22Rv1 (cell line): ENCODE measurements around the gene GNG7.
"Not testable (repeated sequence)": the region's sequence is repeated elsewhere in the genome, so short reads cannot be mapped to it uniquely, and the experiment has no call there.

Source experiments
- H3K27ac ChIP-seq: fragments of 450-650 bp; 2 replicates; pipeline ENCODE4 v1.5.1; 2017
- CTCF ChIP-seq: fragments of 450-650 bp; IDR thresholded peaks from 2 replicates; pipeline ENCODE4 v1.5.1; 2017; ENCODE audit warnings: mild to moderate bottlenecking
- ZFX ChIP-seq: fragments of 450-650 bp; IDR thresholded peaks from 2 replicates; pipeline ENCODE4 v1.6.1; 2017; ENCODE audit warnings: antibody characterized with exemption, borderline replicate concordance

Gene GNG7

DNA sequence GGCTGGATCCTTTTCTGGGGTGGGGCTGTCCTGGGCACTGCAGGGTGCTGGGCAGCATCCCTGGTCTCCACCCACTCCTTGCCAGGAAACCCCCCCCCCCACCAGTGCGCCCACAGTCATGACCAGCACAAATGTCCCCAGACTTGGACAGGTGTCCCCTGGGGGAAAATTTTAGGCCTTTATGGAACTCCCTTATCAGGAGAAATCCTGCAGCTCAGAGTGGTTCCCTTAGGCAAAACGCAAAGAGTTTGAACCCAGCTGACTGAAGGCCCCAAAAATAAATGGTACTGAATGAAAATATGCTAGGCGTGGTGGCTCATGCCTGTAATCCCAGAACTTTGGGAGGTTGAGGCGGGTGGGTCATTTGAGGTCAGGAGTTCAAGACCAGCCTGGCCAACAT is 174.8 kb downstream of the GNG7 start:
- no peak overlapping the region for H3K27ac ChIP-seq
- TF ChIP-seq ZFX (no peak), CTCF (no peak)

DNA sequence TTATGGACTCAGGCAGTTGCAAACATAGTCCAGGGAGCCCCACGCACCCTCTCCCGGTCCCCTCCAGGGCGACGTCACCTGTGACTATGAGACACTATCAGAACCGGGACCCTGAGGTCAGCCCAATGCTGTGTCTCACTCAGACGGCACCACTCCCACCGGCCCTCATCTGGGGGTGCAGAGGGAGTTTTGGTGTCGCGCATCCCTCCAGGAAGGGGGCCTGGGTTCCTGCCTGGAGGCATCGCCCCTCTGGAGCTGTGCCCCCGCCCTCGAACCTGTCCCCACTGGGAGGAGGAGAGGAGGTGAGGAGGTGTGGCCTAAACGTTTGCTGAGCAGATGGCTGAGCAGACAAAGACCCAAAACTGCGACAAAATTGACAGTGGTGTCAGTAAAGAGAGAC is 175.3 kb downstream of the GNG7 start:
- no peak overlapping the region for H3K27ac ChIP-seq
- no peak for TF ChIP-seq CTCF
- TF ChIP-seq ZFX: no peak

DNA sequence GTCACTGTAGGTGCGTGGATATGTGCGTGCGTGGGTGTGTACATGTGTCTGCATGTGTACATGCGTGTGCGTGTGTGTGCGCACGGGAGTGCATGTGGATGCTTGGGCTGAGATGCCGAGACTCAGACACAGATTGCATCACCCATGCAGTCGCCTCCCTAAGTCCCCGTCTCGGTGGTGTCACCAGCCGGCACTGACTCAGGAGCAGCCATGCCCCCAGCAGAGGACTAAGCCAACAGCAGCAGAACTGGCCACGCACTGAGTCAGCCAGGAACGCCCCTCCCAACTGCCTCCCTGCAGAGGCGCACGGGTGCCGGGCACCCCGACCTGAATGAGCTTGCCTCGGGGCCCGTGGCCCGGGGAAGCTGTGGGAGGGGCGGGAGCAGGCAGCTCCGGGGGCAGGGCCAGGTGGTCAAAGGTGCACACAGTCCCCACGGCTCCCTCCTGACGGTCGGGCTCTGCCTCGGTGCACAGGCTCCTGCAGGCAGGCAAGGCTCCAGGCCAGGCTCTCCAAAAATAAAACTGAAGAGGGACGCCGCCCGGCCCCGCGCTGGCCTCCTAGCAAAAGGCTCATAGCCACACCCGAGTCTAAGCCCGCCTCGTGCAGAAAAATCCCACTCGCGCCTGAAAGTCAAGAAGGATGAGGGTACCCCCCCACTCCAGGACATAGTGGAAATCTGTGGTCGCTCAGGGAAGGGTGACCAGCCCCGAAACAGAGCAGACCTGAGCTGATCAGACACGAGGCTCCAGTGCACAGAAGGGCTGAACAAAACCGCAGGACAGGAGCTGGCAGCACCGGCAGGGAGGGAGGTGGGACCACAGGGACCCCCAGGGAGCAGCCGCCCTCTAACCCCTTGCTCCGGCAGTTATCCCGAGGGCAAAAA is 177.4 kb downstream of the GNG7 start:
- no peak overlapping the region for H3K27ac ChIP-seq
- TF ChIP-seq ZFX (no peak), CTCF (no peak)

DNA sequence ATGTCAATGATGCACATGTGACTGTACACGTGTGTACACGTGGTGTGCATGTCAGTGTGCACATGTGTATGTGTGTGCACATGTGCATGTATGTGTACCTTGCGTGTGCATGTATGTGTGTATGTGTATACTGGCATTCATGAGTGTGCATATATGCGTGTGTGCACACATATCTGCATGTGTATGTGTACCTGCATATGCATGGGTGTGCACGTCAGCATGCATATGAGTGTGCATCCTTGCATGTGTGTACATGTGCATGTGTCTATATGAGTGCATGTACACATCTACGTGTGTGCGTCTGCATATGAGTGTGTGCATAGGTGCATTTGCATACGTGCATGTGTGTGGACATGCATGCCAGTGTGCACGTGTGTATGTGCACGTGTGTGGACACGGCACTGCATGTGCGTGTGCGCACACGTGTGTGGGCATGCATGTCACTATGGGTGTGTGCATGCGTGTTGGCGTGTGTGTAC is 178.1 kb downstream of the GNG7 start:
- no peak overlapping the region for H3K27ac ChIP-seq
- no peak for TF ChIP-seq ZFX
- no peak for TF ChIP-seq CTCF

DNA sequence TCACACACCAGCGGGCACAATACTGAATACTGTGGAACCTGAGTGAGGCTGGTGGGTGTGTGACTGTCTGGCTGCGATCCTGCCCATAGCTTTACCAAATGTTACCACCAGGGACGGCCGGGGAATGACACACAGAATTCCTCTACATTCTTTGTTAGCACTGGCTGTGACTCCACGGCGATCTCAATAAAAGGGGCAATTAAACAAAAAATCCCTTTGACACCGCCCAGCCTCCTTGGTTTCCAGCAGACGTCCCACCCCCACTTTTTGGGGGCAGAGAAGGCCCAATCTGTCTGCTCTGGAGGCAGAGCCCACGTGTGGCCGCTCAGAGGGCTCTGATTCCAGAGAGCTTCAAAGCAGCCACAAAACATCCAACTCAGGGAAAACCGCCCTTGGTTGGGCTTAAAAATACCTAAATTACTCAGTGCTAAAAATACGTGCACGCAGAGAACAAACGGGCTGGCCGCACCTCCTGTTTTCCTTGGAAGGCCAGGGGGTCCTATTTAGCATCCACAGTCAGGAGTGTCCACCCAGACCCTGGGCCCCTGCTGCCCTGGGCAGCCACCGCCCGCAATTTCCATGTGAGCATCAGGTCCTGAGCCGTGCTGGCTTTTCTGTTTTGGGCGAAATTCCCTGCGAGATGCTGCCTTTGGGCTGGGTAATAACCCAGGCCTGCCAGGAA is 178.7 kb downstream of the GNG7 start:
- TF ChIP-seq CTCF: no peak
- no peak for TF ChIP-seq ZFX
- no peak overlapping the region for H3K27ac ChIP-seq

DNA sequence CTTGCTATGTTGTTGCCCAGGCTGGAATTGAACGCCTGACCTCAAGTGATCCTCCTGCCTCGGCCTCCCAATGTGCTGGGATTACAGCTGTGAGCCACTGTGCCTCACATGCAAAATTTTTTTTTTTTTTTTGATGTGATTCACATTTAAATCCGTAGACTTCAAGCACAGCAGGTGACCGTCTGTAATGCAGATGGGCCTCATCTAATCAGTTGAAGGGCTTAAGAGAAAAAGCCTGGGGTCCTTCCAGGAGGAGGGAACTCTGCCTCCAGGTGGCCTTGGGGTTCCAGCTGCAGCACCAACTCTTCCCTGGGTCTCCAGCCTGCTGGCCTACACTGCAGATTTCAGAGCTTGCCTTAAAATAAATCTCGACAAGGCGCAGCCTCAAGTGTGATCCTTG is 183.0 kb downstream of the GNG7 start:
- no peak overlapping the region for H3K27ac ChIP-seq
- TF ChIP-seq CTCF: no peak

- not testable (repeated sequence) for H3K27ac ChIP-seq
These were observed 183.6 kb downstream of the GNG7 start for GRCh38 chr19:2518856-2519255.
